ENCODE data around the gene SERPINA12.
"Not testable (repeated sequence)": the region's sequence is repeated elsewhere in the genome, so short reads cannot be mapped to it uniquely, and the experiment has no call there.

SERPINA12 gene

DNA sequence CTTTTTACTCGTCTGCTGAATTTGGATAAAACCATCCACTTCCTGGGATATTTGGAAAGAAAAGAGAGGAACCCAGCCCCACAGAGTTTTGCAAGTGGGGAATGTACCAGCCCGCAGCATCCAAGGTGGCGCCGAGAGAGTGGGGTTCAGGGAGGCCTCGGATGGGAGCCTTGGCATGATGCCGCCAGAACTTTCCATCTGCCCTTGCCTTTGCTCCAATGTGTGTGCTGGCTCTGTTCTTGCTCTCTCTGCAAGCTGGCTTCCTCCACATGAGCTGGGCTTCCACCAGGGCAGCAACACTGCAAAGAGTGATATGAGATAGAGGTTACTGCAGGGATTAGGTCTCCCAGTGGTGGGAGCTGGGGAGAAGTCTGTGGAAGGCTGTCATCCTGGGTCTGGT is 6.6 kb upstream of the SERPINA12 start:
- no peaks in the 10 kb centered on the region for H3K27me3 ChIP-seq (ENCODE audit: control insufficient read depth, insufficient read depth, low read length, poor library complexity, severe bottlenecking)
- no peak overlapping the region for H3K27ac ChIP-seq (ENCODE audit: insufficient read depth, low read depth, low read length, poor library complexity, severe bottlenecking)
- no peaks in the 10 kb centered on the region for H3K9me3 ChIP-seq (ENCODE audit: control insufficient read depth, low read length)
- H3K4me1 ChIP-seq (ENCODE audit: control insufficient read depth, insufficient read depth, low read length) = no peaks in the 10 kb centered on the region
- no peak overlapping the region for H3K4me3 ChIP-seq (ENCODE audit: insufficient read depth, low read depth, low read length)
- no peaks in the 10 kb centered on the region for H3K36me3 ChIP-seq (ENCODE audit: control insufficient read depth, insufficient read depth, low read length)
- 92 to 97% methylated on average over 6 of the region's 6 CpGs for WGBS, 2 experiments

- H3K36me3 ChIP-seq (ENCODE audit: control insufficient read depth, insufficient read depth, low read length) = no peaks in the 10 kb centered on the region
- 91 to 92% methylated on average over 9 of the region's 9 CpGs for WGBS, 2 experiments
Measured at GRCh38 chr14:94515426-94515825, 6.2 kb upstream of the SERPINA12 start.

GRCh38 chr14:94514351-94514750 is 5.1 kb upstream of the SERPINA12 start:
- Histone ChIP-seq H3K4me1 (ENCODE audit: control insufficient read depth, insufficient read depth, low read length) (no peaks in the 10 kb centered on the region), H3K9me3 (ENCODE audit: control insufficient read depth, low read length) (no peaks in the 10 kb centered on the region), H3K27ac (ENCODE audit: insufficient read depth, low read depth, low read length, poor library complexity, severe bottlenecking) (no peak overlapping the region), H3K4me3 (ENCODE audit: insufficient read depth, low read depth, low read length) (no peak overlapping the region), H3K27me3 (ENCODE audit: control insufficient read depth, insufficient read depth, low read length, poor library complexity, severe bottlenecking) (no peaks in the 10 kb centered on the region), H3K36me3 (ENCODE audit: control insufficient read depth, insufficient read depth, low read length) (no peaks in the 10 kb centered on the region)
- 85 to 89% methylated on average over 7 of the region's 7 CpGs for WGBS, 2 experiments

More at GRCh38 chr14:94515426-94515825, 6.2 kb upstream of the SERPINA12 start:
- no peak overlapping the region for H3K4me3 ChIP-seq (ENCODE audit: insufficient read depth, low read depth, low read length)
- no peaks in the 10 kb centered on the region for H3K27me3 ChIP-seq (ENCODE audit: control insufficient read depth, insufficient read depth, low read length, poor library complexity, severe bottlenecking)
- no peaks in the 10 kb centered on the region for H3K4me1 ChIP-seq (ENCODE audit: control insufficient read depth, insufficient read depth, low read length)
- H3K27ac ChIP-seq (ENCODE audit: insufficient read depth, low read depth, low read length, poor library complexity, severe bottlenecking) = no peak overlapping the region
- no peaks in the 10 kb centered on the region for H3K9me3 ChIP-seq (ENCODE audit: control insufficient read depth, low read length)

GRCh38 chr14:94510481-94510880 is 1.2 kb upstream of the SERPINA12 start:
- H3K27ac ChIP-seq (ENCODE audit: insufficient read depth, low read depth, low read length, poor library complexity, severe bottlenecking); H3K4me3 ChIP-seq (ENCODE audit: insufficient read depth, low read depth, low read length); H3K36me3 ChIP-seq (ENCODE audit: control insufficient read depth, insufficient read depth, low read length); H3K9me3 ChIP-seq (ENCODE audit: control insufficient read depth, low read length); H3K4me1 ChIP-seq (ENCODE audit: control insufficient read depth, insufficient read depth, low read length); H3K27me3 ChIP-seq (ENCODE audit: control insufficient read depth, insufficient read depth, low read length, poor library complexity, severe bottlenecking): not testable (repeated sequence)
- 80 to 97% methylated on average over 2 of the region's 2 CpGs for WGBS, 2 experiments

DNA sequence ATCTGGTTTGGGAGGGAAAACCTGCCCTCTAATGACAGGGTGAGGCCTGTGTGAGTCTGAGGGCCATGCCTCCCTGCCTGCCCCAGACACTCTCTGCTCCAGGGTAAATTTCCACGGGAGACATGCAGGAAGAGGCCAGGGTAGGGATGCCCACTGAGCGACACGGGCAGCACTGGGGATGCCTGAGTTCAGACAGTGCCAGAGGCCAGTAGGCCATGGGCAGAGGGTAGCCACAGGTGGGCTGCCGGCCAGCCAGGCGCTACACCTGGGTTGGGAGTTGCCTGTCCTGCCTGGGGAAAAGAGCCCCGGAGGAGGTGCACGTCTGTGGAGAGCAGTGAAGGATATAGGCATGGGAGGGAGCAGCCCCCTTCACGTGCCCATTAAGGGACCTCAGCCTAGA is 3.6 kb downstream of the SERPINA12 start:
- Histone ChIP-seq H3K27ac (ENCODE audit: insufficient read depth, low read depth, low read length, poor library complexity, severe bottlenecking) (no peak overlapping the region), H3K27me3 (ENCODE audit: control insufficient read depth, insufficient read depth, low read length, poor library complexity, severe bottlenecking) (no peaks in the 10 kb centered on the region), H3K4me3 (ENCODE audit: insufficient read depth, low read depth, low read length) (no peak overlapping the region), H3K36me3 (ENCODE audit: control insufficient read depth, insufficient read depth, low read length) (no peaks in the 10 kb centered on the region), H3K4me1 (ENCODE audit: control insufficient read depth, insufficient read depth, low read length) (no peaks in the 10 kb centered on the region), H3K9me3 (ENCODE audit: control insufficient read depth, low read length) (no peaks in the 10 kb centered on the region)
- WGBS, 2 experiments = 94% methylated on average over 8 of the region's 8 CpGs

DNA sequence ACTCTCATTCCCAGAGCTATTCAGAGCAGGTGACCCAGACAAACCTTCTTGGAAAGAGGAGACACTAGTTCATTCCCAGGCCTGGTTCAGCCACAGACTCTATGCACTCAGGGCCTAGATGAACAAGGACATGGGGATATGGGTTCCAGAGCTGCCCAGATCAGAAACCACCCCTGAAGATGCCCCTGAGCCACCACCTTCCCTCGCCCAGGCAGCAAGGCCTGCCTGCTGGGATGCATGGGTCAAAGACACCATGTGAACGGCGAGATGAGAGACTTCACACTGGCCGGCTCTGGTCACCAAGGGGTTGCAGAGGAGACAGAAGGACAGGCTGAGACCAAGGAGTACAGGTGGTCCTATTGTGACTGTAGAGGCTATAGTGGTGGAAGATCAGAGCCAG is 4.1 kb downstream of the SERPINA12 start:
- Histone ChIP-seq H3K36me3 (ENCODE audit: control insufficient read depth, insufficient read depth, low read length) (no peaks in the 10 kb centered on the region), H3K9me3 (ENCODE audit: control insufficient read depth, low read length) (no peaks in the 10 kb centered on the region), H3K4me3 (ENCODE audit: insufficient read depth, low read depth, low read length) (no peak overlapping the region), H3K4me1 (ENCODE audit: control insufficient read depth, insufficient read depth, low read length) (no peaks in the 10 kb centered on the region), H3K27me3 (ENCODE audit: control insufficient read depth, insufficient read depth, low read length, poor library complexity, severe bottlenecking) (no peaks in the 10 kb centered on the region), H3K27ac (ENCODE audit: insufficient read depth, low read depth, low read length, poor library complexity, severe bottlenecking) (no peak overlapping the region)
- WGBS, 2 experiments = 93 to 96% methylated on average over 4 of the region's 4 CpGs

DNA sequence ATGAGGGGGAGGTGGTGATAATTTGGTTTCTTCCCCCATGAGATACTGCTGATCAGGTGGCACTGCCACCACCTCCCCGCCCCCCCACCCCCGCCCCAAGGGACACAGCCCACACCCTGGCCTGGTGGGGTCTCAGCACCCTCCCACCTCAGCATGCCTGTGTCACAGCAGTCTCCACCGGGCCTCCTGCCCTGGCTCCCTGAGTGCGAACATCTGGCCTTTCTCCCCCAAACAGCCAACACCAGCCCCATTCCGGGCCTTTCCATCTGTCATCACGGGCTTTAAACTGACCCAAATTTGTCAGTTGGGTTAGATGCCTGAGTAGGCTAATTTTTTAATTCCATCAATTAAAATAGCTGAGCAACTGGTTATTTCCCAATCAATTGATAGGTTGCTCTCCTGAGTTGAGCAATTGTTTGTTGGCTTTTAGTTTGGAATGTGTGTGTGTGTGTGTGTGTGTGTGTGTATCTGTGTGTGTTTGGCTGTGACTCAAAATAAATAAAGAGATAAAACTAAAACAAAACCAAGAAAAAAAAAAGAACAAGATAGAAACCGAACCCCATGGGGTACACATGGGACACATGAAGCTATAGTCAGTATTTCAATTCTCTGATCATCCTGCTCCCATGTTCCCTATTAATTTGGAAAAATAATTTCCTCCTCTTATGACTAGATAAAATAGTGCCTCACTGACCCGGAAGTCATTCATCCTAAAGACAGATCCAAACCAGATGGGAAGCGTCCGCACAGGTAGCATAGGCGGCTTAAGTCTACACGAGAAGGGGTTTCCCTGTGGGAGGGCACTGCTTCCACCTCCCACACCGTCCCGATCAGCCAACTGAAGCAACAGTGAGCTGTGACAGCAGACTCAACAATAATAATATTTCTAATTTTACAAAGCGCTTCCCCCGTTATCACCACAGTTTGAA is 7.4 kb downstream of the SERPINA12 start:
- H3K36me3 ChIP-seq (ENCODE audit: control insufficient read depth, insufficient read depth, low read length) = no peaks in the 10 kb centered on the region
- H3K4me1 ChIP-seq (ENCODE audit: control insufficient read depth, insufficient read depth, low read length) = no peaks in the 10 kb centered on the region
- H3K27ac ChIP-seq (ENCODE audit: insufficient read depth, low read depth, low read length, poor library complexity, severe bottlenecking) = no peak overlapping the region
- H3K27me3 ChIP-seq (ENCODE audit: control insufficient read depth, insufficient read depth, low read length, poor library complexity, severe bottlenecking) = no peaks in the 10 kb centered on the region
- no peak overlapping the region for H3K4me3 ChIP-seq (ENCODE audit: insufficient read depth, low read depth, low read length)
- H3K9me3 ChIP-seq (ENCODE audit: control insufficient read depth, low read length) = no peaks in the 10 kb centered on the region
- WGBS, 2 experiments = 91 to 94% methylated on average over 14 to 15 of the region's 16 CpGs

DNA sequence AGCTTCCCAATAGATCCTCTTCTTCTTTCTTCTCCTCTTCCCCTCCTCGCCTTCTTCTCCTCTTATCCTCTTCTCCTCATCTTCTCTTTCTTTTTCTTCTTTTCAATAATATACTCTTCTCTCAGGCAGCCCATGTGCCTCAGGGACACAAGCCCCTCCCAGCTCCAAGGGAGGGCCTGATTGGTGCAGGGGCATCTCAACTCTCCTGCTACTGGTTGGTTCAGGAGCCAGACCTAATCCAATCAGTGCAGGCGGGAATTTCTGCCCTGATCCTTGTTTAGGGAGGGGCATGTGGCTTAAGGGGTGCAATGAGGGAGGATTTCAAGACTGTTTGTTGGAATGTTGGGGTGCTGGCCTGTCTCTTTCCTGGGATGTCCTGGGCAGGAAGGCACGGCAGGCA is 9.0 kb downstream of the SERPINA12 start:
- Histone ChIP-seq H3K4me1 (ENCODE audit: control insufficient read depth, insufficient read depth, low read length) (no peaks in the 10 kb centered on the region), H3K4me3 (ENCODE audit: insufficient read depth, low read depth, low read length) (no peak overlapping the region), H3K9me3 (ENCODE audit: control insufficient read depth, low read length) (no peaks in the 10 kb centered on the region), H3K36me3 (ENCODE audit: control insufficient read depth, insufficient read depth, low read length) (no peaks in the 10 kb centered on the region), H3K27ac (ENCODE audit: insufficient read depth, low read depth, low read length, poor library complexity, severe bottlenecking) (no peak overlapping the region), H3K27me3 (ENCODE audit: control insufficient read depth, insufficient read depth, low read length, poor library complexity, severe bottlenecking) (no peaks in the 10 kb centered on the region)
- WGBS, 2 experiments = 91 to 96% methylated on average over 3 of the region's 3 CpGs

GRCh38 chr14:94499673-94500072 is 9.6 kb downstream of the SERPINA12 start:
- Histone ChIP-seq H3K27me3 (ENCODE audit: control insufficient read depth, insufficient read depth, low read length, poor library complexity, severe bottlenecking) (no peaks in the 10 kb centered on the region), H3K27ac (ENCODE audit: insufficient read depth, low read depth, low read length, poor library complexity, severe bottlenecking) (no peak overlapping the region), H3K9me3 (ENCODE audit: control insufficient read depth, low read length) (no peaks in the 10 kb centered on the region), H3K4me1 (ENCODE audit: control insufficient read depth, insufficient read depth, low read length) (no peaks in the 10 kb centered on the region), H3K4me3 (ENCODE audit: insufficient read depth, low read depth, low read length) (no peak overlapping the region), H3K36me3 (ENCODE audit: control insufficient read depth, insufficient read depth, low read length) (no peaks in the 10 kb centered on the region)
- WGBS, 2 experiments = 87 to 91% methylated on average over 2 of the region's 2 CpGs

- 95 to 96% methylated on average over 3 of the region's 3 CpGs for WGBS, 2 experiments
- H3K36me3 ChIP-seq (ENCODE audit: control insufficient read depth, insufficient read depth, low read length) = no peaks in the 10 kb centered on the region
- no peak overlapping the region for H3K4me3 ChIP-seq (ENCODE audit: insufficient read depth, low read depth, low read length)
- no peaks in the 10 kb centered on the region for H3K4me1 ChIP-seq (ENCODE audit: control insufficient read depth, insufficient read depth, low read length)
- no peak overlapping the region for H3K27ac ChIP-seq (ENCODE audit: insufficient read depth, low read depth, low read length, poor library complexity, severe bottlenecking)
- H3K27me3 ChIP-seq (ENCODE audit: control insufficient read depth, insufficient read depth, low read length, poor library complexity, severe bottlenecking) = no peaks in the 10 kb centered on the region
- H3K9me3 ChIP-seq (ENCODE audit: control insufficient read depth, low read length) = no peaks in the 10 kb centered on the region
Measured at GRCh38 chr14:94498215-94498614, 11.1 kb downstream of the SERPINA12 start.

Measured in ectodermal cell (in vitro differentiated cells).